HG03521 (cell line): Measurements from ENCODE around the gene FITM2.

Source experiments
- ATAC-seq: cut with Tn5 transposase; IDR thresholded peaks from one replicate; pipeline ENCODE4 v1.9.1; 2021; ENCODE audit warnings: mild to moderate bottlenecking, moderate library complexity; ENCODE audit not compliant: unreplicated experiment

Gene FITM2

GRCh38 chr20:44287272-44288097 lies 23.5 kb downstream of the FITM2 start:
- no peak for ATAC-seq

GRCh38 chr20:44284032-44284431 lies 27.0 kb downstream of the FITM2 start:
- no peak for ATAC-seq

GRCh38 chr20:44282192-44282591 lies 28.8 kb downstream of the FITM2 start:
- no peak for ATAC-seq

GRCh38 chr20:44280387-44280786 lies 30.6 kb downstream of the FITM2 start:
- ATAC-seq = no peak

GRCh38 chr20:44279228-44279627 lies 31.8 kb downstream of the FITM2 start:
- ATAC-seq = no peak

- ATAC-seq = no peak
These were observed 36.5 kb downstream of the FITM2 start for GRCh38 chr20:44274303-44275017.

GRCh38 chr20:44273231-44274215 lies 37.5 kb downstream of the FITM2 start:
- ATAC-seq = peak; percentile 61

GRCh38 chr20:44271915-44272663 lies 38.9 kb downstream of the FITM2 start:
- ATAC-seq = no peak

- ATAC-seq = no peak
These were observed 42.2 kb downstream of the FITM2 start for GRCh38 chr20:44268802-44269201.

- ATAC-seq = no peak
These were observed 46.7 kb downstream of the FITM2 start for GRCh38 chr20:44264287-44264686.

- ATAC-seq = no peak
These were observed 52.6 kb downstream of the FITM2 start for GRCh38 chr20:44258226-44258890.

GRCh38 chr20:44256961-44257360 lies 54.0 kb downstream of the FITM2 start:
- no peak for ATAC-seq

- ATAC-seq = no peak
These were observed 55.1 kb downstream of the FITM2 start for GRCh38 chr20:44255942-44256341.

GRCh38 chr20:44254073-44254472 lies 56.9 kb downstream of the FITM2 start:
- no peak for ATAC-seq

- ATAC-seq = no peak
These were observed 57.5 kb downstream of the FITM2 start for GRCh38 chr20:44253528-44253927.
